K562 (cell line): ENCODE results near the gene SCARF2. TPM values are rescaled to one million over a fixed set of nuclear protein-coding genes. Genes with fewer than 3 reads are reported as not detected.
A peak's percentile ranks its signal among the peaks of the same experiment; 100 is the strongest.

ENCODE experiments used
- ILK ChIP-seq: fragments of 450-650 bp; IDR thresholded peaks from 2 replicates; pipeline ENCODE4 v1.6.1; 2016; ENCODE audit warnings: missing genetic modification characterization, low read depth, mild to moderate bottlenecking, missing compliant biosample characterization, moderate library complexity, borderline replicate concordance
- MIER1 ChIP-seq: fragments of 450-650 bp; IDR thresholded peaks from 2 replicates; pipeline ENCODE4 v1.6.1; 2016; ENCODE audit warnings: antibody characterized with exemption, mild to moderate bottlenecking, low read depth
- NFRKB ChIP-seq: fragments of 450-650 bp; IDR thresholded peaks from 2 replicates; pipeline ENCODE4 v1.6.1; 2016; ENCODE audit warnings: low read depth
- NRF1 ChIP-seq, 2 experiments: fragments of 450-650 bp; IDR thresholded peaks in 1 of 2; conservative IDR thresholded peaks in 1 of 2; 2 replicates each; pipeline ENCODE4 v1.6.1; 2014; ENCODE audit warnings: mild to moderate bottlenecking in 2 of 2
- NUFIP1 ChIP-seq: fragments of 450-650 bp; IDR thresholded peaks from 2 replicates; pipeline ENCODE4 v1.6.1; 2018; ENCODE audit not compliant: partially characterized antibody
- PHF8 ChIP-seq: fragments of 200-600 bp; sonication (generic); IDR thresholded peaks from 2 replicates; pipeline ENCODE4 v1.6.1; 2012; ENCODE audit warnings: mixed run types, mild to moderate bottlenecking, inconsistent platforms, low read length, moderate library complexity, borderline replicate concordance
- PRMT5 ChIP-seq: sonication (generic); formaldehyde crosslinking; IDR thresholded peaks from 2 replicates; pipeline ENCODE4 v1.5.0; 2020; ENCODE audit warnings: missing genetic modification reagents
- SMAD2 ChIP-seq: fragments of 150-350 bp; IDR thresholded peaks from 2 replicates; pipeline ENCODE4 v1.6.1; 2014; ENCODE audit warnings: low read depth, mild to moderate bottlenecking, low read length
- SREBF2 ChIP-seq: sonication (generic); formaldehyde crosslinking; IDR thresholded peaks from 2 replicates; pipeline ENCODE4 v1.4.0; 2020; ENCODE audit warnings: mild to moderate bottlenecking, missing genetic modification reagents
- TSC22D4 ChIP-seq: fragments of 450-650 bp; IDR thresholded peaks from 2 replicates; pipeline ENCODE4 v1.6.1; 2016; ENCODE audit warnings: missing genetic modification characterization, missing biosample characterization, control low read depth
- XRCC5 ChIP-seq: fragments of 200-400 bp; formaldehyde crosslinking; IDR thresholded peaks from 2 replicates; pipeline ENCODE4 v1.6.1; 2017; ENCODE audit warnings: low read depth, mild to moderate bottlenecking, low read length
- ZNF274 ChIP-seq: IDR thresholded peaks from 2 replicates; pipeline ENCODE4 v1.6.1; 2011; ENCODE audit warnings: low read depth, mild to moderate bottlenecking, low read length, moderate library complexity, borderline replicate concordance
- polyA plus RNA-seq, 8 experiments: library from polyadenylated mRNA; depleted of rRNA in 4 of 8; stranded (reverse) in 5 of 8; unstranded in 3 of 8; fragments of >200 nt; fragmentation: Nextera tagmentation in 2 of 8; fragmentation: Illumina TruSeq in 1 of 8; extraction: Ambion mirVana in 2 of 8; extraction: Trizol in 1 of 8; gene quantifications; 2 replicates each; pipeline versions ENCODE4 v1.2.1 to v1.2.3, GENCODE V29; 2011 to 2014; ENCODE audit warnings: inconsistent platforms in 1 of 8, missing spikeins in 1 of 8
- total RNA-seq, 7 experiments: library from RNA; depleted of rRNA in 6 of 7; stranded (reverse); fragments of >200 nt in 6 of 7; fragmentation: Illumina TruSeq in 2 of 7; extraction: Trizol in 2 of 7; gene quantifications; 2 replicates each; pipeline versions ENCODE4 v1.2.1 to v1.2.3, GENCODE V29; 2011 to 2021; ENCODE audit warnings: low replicate concordance in 1 of 7
- TF ChIP-seq, protein P1 (sequence below): IDR thresholded peaks from 3 replicates; pipeline ENCODE4 v1.6.1; 2011; ENCODE audit warnings: borderline replicate concordance, mild to moderate bottlenecking, moderate library complexity; ENCODE audit not compliant: insufficient read length; ENCODE audit errors: extremely low read depth
- TF ChIP-seq, protein P2 (sequence below): IDR thresholded peaks from 2 replicates; pipeline ENCODE4 v1.6.1; 2016; ENCODE audit warnings: missing genetic modification characterization, missing compliant biosample characterization
- TF ChIP-seq, protein P3 (sequence below): fragments of 450-650 bp; IDR thresholded peaks from 2 replicates; pipeline ENCODE4 v1.6.1; 2016; ENCODE audit warnings: low read depth, mild to moderate bottlenecking, moderate library complexity
- TF ChIP-seq, protein P4 (sequence below), 2 experiments: fragments of 450-650 bp; IDR thresholded peaks; 2 replicates each; pipeline ENCODE4 v1.6.1; 2016
- TF ChIP-seq, protein P5 (sequence below): sonication (generic); formaldehyde crosslinking; IDR thresholded peaks from 2 replicates; pipeline ENCODE4 v1.8.1; 2023; ENCODE audit warnings: mild to moderate bottlenecking, missing genetic modification reagents

The SCARF2 gene
- total and polyA plus RNA-seq, 9 of the 15 experiments (the other 6 are each of a cell fraction or from before 2014, with no cell fraction given) = 0.06 to 0.32 (median 0.21) TPM; not detected in 5

DNA sequence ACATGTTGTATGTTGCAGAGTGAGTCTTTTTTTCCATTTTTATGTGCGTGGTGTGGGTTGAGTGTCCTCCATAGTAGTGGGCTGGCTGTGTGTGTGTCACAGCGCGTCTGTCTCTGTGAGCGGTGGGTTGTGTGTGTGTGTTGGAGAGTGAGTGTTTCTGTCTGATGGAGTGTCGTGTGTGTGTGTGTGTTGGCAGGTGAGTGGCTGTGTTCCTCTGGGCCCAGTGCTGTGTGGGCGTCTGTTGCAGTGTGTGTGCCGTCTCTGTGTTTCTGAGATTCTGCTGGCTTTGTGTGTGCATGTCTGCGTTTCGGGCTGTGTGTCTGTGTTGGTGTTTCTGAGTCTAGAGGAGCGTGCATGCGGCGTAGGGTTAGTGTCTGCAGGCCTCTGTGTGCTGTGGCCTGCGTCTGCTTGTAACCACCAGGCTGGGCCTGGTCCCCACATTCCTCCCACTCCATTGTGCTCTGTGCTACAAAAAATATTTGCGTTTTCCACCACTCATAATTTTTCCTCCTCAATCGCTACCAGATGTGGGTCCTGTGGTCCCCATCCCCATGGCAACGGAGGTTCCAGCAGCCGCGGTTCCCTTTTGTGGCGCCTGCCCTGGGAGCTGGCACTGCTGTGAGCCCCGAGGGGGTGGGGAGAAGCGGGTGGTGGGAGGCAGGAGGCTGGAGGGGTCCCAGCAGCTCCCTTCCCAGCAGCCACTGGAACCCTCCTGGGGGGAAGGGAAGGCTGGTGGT is 15.2 kb downstream of the SCARF2 start (continued):
- TF ChIP-seq, protein P1, sequence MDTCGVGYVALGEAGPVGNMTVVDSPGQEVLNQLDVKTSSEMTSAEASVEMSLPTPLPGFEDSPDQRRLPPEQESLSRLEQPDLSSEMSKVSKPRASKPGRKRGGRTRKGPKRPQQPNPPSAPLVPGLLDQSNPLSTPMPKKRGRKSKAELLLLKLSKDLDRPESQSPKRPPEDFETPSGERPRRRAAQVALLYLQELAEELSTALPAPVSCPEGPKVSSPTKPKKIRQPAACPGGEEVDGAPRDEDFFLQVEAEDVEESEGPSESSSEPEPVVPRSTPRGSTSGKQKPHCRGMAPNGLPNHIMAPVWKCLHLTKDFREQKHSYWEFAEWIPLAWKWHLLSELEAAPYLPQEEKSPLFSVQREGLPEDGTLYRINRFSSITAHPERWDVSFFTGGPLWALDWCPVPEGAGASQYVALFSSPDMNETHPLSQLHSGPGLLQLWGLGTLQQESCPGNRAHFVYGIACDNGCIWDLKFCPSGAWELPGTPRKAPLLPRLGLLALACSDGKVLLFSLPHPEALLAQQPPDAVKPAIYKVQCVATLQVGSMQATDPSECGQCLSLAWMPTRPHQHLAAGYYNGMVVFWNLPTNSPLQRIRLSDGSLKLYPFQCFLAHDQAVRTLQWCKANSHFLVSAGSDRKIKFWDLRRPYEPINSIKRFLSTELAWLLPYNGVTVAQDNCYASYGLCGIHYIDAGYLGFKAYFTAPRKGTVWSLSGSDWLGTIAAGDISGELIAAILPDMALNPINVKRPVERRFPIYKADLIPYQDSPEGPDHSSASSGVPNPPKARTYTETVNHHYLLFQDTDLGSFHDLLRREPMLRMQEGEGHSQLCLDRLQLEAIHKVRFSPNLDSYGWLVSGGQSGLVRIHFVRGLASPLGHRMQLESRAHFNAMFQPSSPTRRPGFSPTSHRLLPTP = no peak
- TF ChIP-seq, protein P2, sequence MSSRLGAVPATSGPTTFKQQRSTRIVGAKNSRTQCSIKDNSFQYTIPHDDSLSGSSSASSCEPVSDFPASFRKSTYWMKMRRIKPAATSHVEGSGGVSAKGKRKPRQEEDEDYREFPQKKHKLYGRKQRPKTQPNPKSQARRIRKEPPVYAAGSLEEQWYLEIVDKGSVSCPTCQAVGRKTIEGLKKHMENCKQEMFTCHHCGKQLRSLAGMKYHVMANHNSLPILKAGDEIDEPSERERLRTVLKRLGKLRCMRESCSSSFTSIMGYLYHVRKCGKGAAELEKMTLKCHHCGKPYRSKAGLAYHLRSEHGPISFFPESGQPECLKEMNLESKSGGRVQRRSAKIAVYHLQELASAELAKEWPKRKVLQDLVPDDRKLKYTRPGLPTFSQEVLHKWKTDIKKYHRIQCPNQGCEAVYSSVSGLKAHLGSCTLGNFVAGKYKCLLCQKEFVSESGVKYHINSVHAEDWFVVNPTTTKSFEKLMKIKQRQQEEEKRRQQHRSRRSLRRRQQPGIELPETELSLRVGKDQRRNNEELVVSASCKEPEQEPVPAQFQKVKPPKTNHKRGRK (tag) = no peak
- TF ChIP-seq MIER1 (no peak), TSC22D4 (tag) (no peak), ILK (no peak), NFRKB (no peak), ZNF274 (no peak), SMAD2 (no peak), PHF8 (no peak; the same call in 1 of the 2 replicates), PRMT5 (CRISPR knock-in tag) (no peak), NUFIP1 (no peak), XRCC5 (no peak), NRF1 (conservative IDR thresholded peaks at IDR 0.05 in 1 of 2, IDR thresholded peaks at IDR 0.05 in 1 of 2) (no peak), SREBF2 (CRISPR knock-in tag) (no peak)
- TF ChIP-seq, protein P3, sequence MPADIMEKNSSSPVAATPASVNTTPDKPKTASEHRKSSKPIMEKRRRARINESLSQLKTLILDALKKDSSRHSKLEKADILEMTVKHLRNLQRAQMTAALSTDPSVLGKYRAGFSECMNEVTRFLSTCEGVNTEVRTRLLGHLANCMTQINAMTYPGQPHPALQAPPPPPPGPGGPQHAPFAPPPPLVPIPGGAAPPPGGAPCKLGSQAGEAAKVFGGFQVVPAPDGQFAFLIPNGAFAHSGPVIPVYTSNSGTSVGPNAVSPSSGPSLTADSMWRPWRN = no peak
- TF ChIP-seq, protein P4, sequence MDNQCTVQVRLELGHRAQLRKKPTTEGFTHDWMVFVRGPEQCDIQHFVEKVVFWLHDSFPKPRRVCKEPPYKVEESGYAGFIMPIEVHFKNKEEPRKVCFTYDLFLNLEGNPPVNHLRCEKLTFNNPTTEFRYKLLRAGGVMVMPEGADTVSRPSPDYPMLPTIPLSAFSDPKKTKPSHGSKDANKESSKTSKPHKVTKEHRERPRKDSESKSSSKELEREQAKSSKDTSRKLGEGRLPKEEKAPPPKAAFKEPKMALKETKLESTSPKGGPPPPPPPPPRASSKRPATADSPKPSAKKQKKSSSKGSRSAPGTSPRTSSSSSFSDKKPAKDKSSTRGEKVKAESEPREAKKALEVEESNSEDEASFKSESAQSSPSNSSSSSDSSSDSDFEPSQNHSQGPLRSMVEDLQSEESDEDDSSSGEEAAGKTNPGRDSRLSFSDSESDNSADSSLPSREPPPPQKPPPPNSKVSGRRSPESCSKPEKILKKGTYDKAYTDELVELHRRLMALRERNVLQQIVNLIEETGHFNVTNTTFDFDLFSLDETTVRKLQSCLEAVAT (IDR thresholded peaks at IDR 0.05) = peak; percentile 67 to 87; a peak in 3 of 4 replicates
- TF ChIP-seq, protein P5, sequence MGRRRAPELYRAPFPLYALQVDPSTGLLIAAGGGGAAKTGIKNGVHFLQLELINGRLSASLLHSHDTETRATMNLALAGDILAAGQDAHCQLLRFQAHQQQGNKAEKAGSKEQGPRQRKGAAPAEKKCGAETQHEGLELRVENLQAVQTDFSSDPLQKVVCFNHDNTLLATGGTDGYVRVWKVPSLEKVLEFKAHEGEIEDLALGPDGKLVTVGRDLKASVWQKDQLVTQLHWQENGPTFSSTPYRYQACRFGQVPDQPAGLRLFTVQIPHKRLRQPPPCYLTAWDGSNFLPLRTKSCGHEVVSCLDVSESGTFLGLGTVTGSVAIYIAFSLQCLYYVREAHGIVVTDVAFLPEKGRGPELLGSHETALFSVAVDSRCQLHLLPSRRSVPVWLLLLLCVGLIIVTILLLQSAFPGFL (CRISPR knock-in tag) = no peak
